ENCODE data around the gene RPL21. TPM values are rescaled to one million over a fixed set of nuclear protein-coding genes. Genes with fewer than 3 reads are reported as not detected.

The RPL21 gene
- total RNA-seq, result 100 to 1,000 TPM; 277 to 513 TPM

GRCh38 chr13:27251166-27252091, at the start of gene RPL21:
RPL21 (plus strand) TSS chr13:27251558; CDS start chr13:27253777, 2,219 bp downstream.

GRCh38 chr13:27270594-27271520, 19.5 kb downstream of the RPL21 start, which contains the start of gene RASL11A:
RASL11A (plus strand) TSS chr13:27270830; CDS start chr13:27270945, 115 bp downstream.

Small RNAs within 50 kb of the gene (small RNA-seq; reads per million reads assigned to genes)
- gene SNORA27 (0 reads per million in 2 donors), gene SNORD102 (0 reads per million in 2 donors)

Other genes with a start within 250 kb of the RPL21 start
- 10 to 100 TPM; 17.6 to 18.3 TPM for gene USP12, start 79.7 kb upstream of the RPL21 start, total RNA-seq
- gene RASL11A, start 19.3 kb downstream of the RPL21 start, total RNA-seq, result 1 to 10 TPM; 1.0 to 1.3 TPM
- 100 to 1,000 TPM; 101 to 116 TPM for gene GTF3A, start 173.1 kb downstream of the RPL21 start, total RNA-seq
- gene MTIF3, start 199.0 kb downstream of the RPL21 start, total RNA-seq, result 10 to 100 TPM; 67.9 to 75.4 TPM

Measured in melanocyte of skin (primary cell).